Measurements from ENCODE around the gene PRCC. TPM values are rescaled to one million over a fixed set of nuclear protein-coding genes. Genes with fewer than 3 reads are reported as not detected.

PRCC gene
- total and polyA plus RNA-seq, 2 of the 4 experiments (the other 2 are of a cell fraction), result 10.6 to 59.6 TPM

- Histone ChIP-seq H3K79me1 (ENCODE audit: low read depth in 1 of 2, low read length in 2 of 2) (peaks cover 16 to 63% of the 10 kb centered on the region in 2 experiments), H2AK9ac (replicated peaks; ENCODE audit: low read depth, low read length, poor library complexity) (peak overlapping the region; percentile 100), H3K4me2 (ENCODE audit: low read depth, low read length) (peak overlapping the region; percentile 93), H2BK5ac (ENCODE audit: low read depth, low read length, poor library complexity, severe bottlenecking) (peak overlapping the region; percentile 98), H2BK15ac (ENCODE audit: low read depth, low read length) (peak overlapping the region; percentile 97), H4K20me1 (ENCODE audit: insufficient read depth, low read length) (0 out of 2 replicates have a peak, but pooled peaks cover 11% of the 10 kb centered on the region), H3K9me3 (ENCODE audit: control insufficient read depth, insufficient read depth, low read length) (no peaks in the 10 kb centered on the region), H3K23ac (ENCODE audit: low read depth, low read length) (peak overlapping the region; percentile 97), H3K14ac (replicated peaks; ENCODE audit: low read depth, low read length) (peak overlapping the region; percentile 99), H3K27ac (ENCODE audit: insufficient read depth, low read length) (peak overlapping the region; percentile 95), H4K8ac (ENCODE audit: low read depth in 2 of 2, low read length in 2 of 2) (peak overlapping the region; percentile 93 to 96), H3K9ac (ENCODE audit: low read depth, low read length) (peak overlapping the region; percentile 78), H2AK5ac (ENCODE audit: low read depth, low read length) (peak overlapping the region; percentile 83), H3K36me3 (ENCODE audit: control insufficient read depth, insufficient read depth, low read length) (peaks cover 4% of the 10 kb centered on the region; the same call in 1 of the 2 replicates), H2AFZ (replicated peaks; ENCODE audit: low read length, poor library complexity) (no peak overlapping the region), H2BK20ac (ENCODE audit: low read depth, low read length) (peak overlapping the region; percentile 74), H3K27me3 (ENCODE audit: control insufficient read depth, insufficient read depth, low read length) (no peaks in the 10 kb centered on the region), H3K4me3 (ENCODE audit: insufficient read depth, low read depth, low read length) (peak overlapping the region; percentile 86), H3K56ac (ENCODE audit: extremely low read depth, insufficient read depth, low read length) (peak overlapping the region; percentile 91; the same call in 1 of the 2 replicates), H4K91ac (ENCODE audit: insufficient read depth, low read depth, low read length) (peak overlapping the region; percentile 99), H3K4me1 (ENCODE audit: control insufficient read depth, insufficient read depth, low read length) (peaks cover 35% of the 10 kb centered on the region), H3K9me1 (ENCODE audit: insufficient read depth, low read length) (peaks cover 25% of the 10 kb centered on the region; the same call in 1 of the 2 replicates), H3K4ac (ENCODE audit: low read depth, low read length) (peak overlapping the region; percentile 98), H4K5ac (ENCODE audit: low read depth, low read length) (peak overlapping the region; percentile 90), H3K18ac (ENCODE audit: low read depth, low read length) (peak overlapping the region; percentile 73), H2BK120ac (ENCODE audit: low read depth, low read length) (peak overlapping the region; percentile 95)
- CTCF ChIA-PET, result no interaction called here
- in situ Hi-C loops (cut with MboI; ENCODE audit: low sequenced_read_pairs) (no loop called here), dilution Hi-C loops (cut with HindIII; ENCODE audit: low sequenced_read_pairs, unreplicated experiment) (no loop called here), intact Hi-C loops (cut with micrococcal nuclease) (no loop called here)
- 47% methylated on average over 2 of the region's 8 CpGs; no CpG with 5 or more reads in 1 of the 2 experiments for WGBS, 2 experiments (ENCODE audit: extremely low coverage in 2 of 2, insufficient read length in 1 of 2)
- POLR2A ChIA-PET (ENCODE audit: unreplicated experiment), result no interaction called here
- DNase-seq (no peak), ATAC-seq (ENCODE audit: low read depth) (no peak)
- no TSS peak for BruUV-seq (replicated peaks)
- TF ChIP-seq ELK1 (IDR thresholded peaks at IDR 0.05; ENCODE audit: borderline replicate concordance, low read depth, low read length), result no peak
- TF ChIP-seq MAZ (IDR thresholded peaks at IDR 0.05; ENCODE audit: borderline replicate concordance, low read depth, low read length), result no peak
- TF ChIP-seq CTCF (conservative IDR thresholded peaks at IDR 0.05; ENCODE audit: low read depth, low read length), result no peak
- no peak for TF ChIP-seq USF2 (IDR thresholded peaks at IDR 0.05; ENCODE audit: low read depth, low read length)
- TF ChIP-seq POLR2A (IDR thresholded peaks at IDR 0.05; ENCODE audit: low read depth, low read length), result no peak
- TF ChIP-seq NFE2L2 (IDR thresholded peaks at IDR 0.05; ENCODE audit: low read depth, low read length), result no peak
- no peak for TF ChIP-seq RFX5 (IDR thresholded peaks at IDR 0.05; ENCODE audit: low read depth, low read length)
- TF ChIP-seq FOS (IDR thresholded peaks at IDR 0.05; ENCODE audit: low read depth, low read length), result no peak
- TF ChIP-seq BHLHE40 (IDR thresholded peaks at IDR 0.05; ENCODE audit: low read depth, low read length), result no peak
- TF ChIP-seq MAFK (IDR thresholded peaks at IDR 0.05; ENCODE audit: low read depth, low read length), result no peak
- no peak for TF ChIP-seq RAD21 (IDR thresholded peaks at IDR 0.05; ENCODE audit: low read length)
Observed at GRCh38 chr1:156749419-156750118, 17.8 kb upstream of the PRCC start.

All from IMR-90 (cell line).